Measurements from ENCODE around the gene CLEC2L.

DNA sequence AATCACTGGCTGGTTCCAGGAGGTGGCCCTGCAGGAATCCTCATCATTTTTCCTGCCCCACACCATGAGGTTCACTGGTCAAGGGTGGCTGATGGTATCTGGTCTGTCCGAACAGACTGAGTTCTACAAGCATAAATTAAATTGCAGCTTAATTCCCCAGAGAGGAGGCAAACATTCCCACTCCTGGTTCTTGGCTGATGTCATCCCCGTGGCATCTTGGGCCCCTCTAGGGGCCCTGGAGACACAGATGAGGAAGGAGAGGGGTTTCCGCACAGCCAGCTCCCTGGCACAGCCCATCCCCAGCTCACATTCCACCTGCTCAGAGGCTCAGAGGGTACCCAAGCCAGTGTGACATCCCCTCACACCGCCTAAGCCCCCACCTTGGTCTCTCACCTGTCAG lies 34.7 kb upstream of the CLEC2L start:
- TF ChIP-seq POLR2AphosphoS5 (IDR thresholded peaks at IDR 0.05; ENCODE audit: low read depth, low read length) (no peak), TAF1 (IDR thresholded peaks at IDR 0.05; ENCODE audit: borderline replicate concordance, low read depth, low read length) (no peak)

Measured in GM12892 (cell line).